Endothelial cell of umbilical vein (primary cell): ENCODE data around the gene ALKBH2.

Source experiments
- EZH2 ChIP-seq: IDR thresholded peaks from 2 replicates; pipeline ENCODE4 v1.6.1; 2012; ENCODE audit warnings: borderline replicate concordance, low read depth, mild to moderate bottlenecking, moderate library complexity, low read length, inconsistent platforms; ENCODE audit not compliant: severe bottlenecking
- FOS ChIP-seq: IDR thresholded peaks from 2 replicates; pipeline ENCODE4 v1.6.1; 2011; ENCODE audit warnings: mild to moderate bottlenecking, low read length, moderate library complexity, borderline replicate concordance; ENCODE audit not compliant: insufficient read depth
- GATA2 ChIP-seq: IDR thresholded peaks from 2 replicates; pipeline ENCODE4 v1.7.0; 2011; ENCODE audit warnings: low read depth, mild to moderate bottlenecking, moderate library complexity, mixed read lengths, low read length; ENCODE audit not compliant: insufficient read length, insufficient read depth
- JUN ChIP-seq: IDR thresholded peaks from 2 replicates; pipeline ENCODE4 v1.6.1; 2011; ENCODE audit warnings: borderline replicate concordance, low read depth; ENCODE audit not compliant: insufficient read length, insufficient read depth
- MYC ChIP-seq: IDR thresholded peaks from one replicate; pipeline ENCODE4 v1.6.1; 2011; ENCODE audit warnings: mild to moderate bottlenecking, low read depth, low read length
- POLR2A ChIP-seq: IDR thresholded peaks from 2 replicates; pipeline ENCODE4 v1.6.1; 2012; ENCODE audit warnings: low read depth, mild to moderate bottlenecking, control low read depth, low read length
- POLR2AphosphoS5 ChIP-seq: IDR thresholded peaks from 2 replicates; pipeline ENCODE4 v1.6.1; 2012; ENCODE audit warnings: low read depth, mild to moderate bottlenecking, control low read depth, low read length, moderate library complexity; ENCODE audit not compliant: insufficient read depth
- TF ChIP-seq, protein P1 (sequence below), 2 donors: IDR thresholded peaks; 1 replicate in 1 of 2; 2 replicates in 1 of 2; pipeline ENCODE4 v1.5.1; 2011; ENCODE audit warnings: low read length in 2 of 2, mild to moderate bottlenecking in 2 of 2, moderate library complexity in 2 of 2, control low read depth in 1 of 2, inconsistent platforms in 1 of 2, low read depth in 1 of 2; ENCODE audit not compliant: insufficient read depth in 1 of 2; ENCODE audit errors: extremely low read depth in 1 of 2
- TF ChIP-seq, protein P2 (sequence below): IDR thresholded peaks from 2 replicates; pipeline ENCODE4 v1.6.1; 2011; ENCODE audit not compliant: insufficient read depth, insufficient read length

DNA sequence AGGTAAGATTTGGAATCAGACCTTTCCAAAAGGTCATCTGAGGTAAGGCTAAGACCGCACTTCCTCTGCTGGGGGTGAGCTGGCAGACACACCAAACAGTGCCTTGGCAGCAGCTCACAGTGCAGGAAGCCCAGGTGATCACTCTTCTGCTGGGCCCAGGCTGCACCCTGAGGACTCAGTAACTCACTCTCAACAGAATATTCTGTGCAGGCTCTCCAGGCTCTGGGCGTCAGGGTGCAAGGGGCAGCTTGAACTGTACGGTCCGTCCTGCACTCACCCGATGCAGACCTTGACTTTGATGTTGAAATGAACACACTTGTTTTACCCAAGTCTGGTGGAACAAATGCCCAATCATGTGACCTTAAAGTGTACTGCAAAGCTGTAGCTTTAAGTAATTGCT lies 6.0 kb downstream of the ALKBH2 start:
- TF ChIP-seq, protein P1, sequence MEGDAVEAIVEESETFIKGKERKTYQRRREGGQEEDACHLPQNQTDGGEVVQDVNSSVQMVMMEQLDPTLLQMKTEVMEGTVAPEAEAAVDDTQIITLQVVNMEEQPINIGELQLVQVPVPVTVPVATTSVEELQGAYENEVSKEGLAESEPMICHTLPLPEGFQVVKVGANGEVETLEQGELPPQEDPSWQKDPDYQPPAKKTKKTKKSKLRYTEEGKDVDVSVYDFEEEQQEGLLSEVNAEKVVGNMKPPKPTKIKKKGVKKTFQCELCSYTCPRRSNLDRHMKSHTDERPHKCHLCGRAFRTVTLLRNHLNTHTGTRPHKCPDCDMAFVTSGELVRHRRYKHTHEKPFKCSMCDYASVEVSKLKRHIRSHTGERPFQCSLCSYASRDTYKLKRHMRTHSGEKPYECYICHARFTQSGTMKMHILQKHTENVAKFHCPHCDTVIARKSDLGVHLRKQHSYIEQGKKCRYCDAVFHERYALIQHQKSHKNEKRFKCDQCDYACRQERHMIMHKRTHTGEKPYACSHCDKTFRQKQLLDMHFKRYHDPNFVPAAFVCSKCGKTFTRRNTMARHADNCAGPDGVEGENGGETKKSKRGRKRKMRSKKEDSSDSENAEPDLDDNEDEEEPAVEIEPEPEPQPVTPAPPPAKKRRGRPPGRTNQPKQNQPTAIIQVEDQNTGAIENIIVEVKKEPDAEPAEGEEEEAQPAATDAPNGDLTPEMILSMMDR (IDR thresholded peaks at IDR 0.05; ENCODE audit: extremely low read depth in 1 of 2, insufficient read depth in 1 of 2, low read depth in 1 of 2, low read length in 2 of 2), result no peak
- no peak for TF ChIP-seq POLR2A
- TF ChIP-seq POLR2AphosphoS5, result no peak
- no peak for TF ChIP-seq GATA2
- TF ChIP-seq FOS, result no peak
- TF ChIP-seq, protein P2, sequence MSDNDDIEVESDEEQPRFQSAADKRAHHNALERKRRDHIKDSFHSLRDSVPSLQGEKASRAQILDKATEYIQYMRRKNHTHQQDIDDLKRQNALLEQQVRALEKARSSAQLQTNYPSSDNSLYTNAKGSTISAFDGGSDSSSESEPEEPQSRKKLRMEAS, result no peak
- no peak for TF ChIP-seq MYC
- TF ChIP-seq EZH2, result no peak
- no peak for TF ChIP-seq JUN
